Activated T-helper 1 cell treated with anti-CD3 and anti-CD28 coated beads, Interleukin-12 subunit alpha, Interleukin-12 subunit beta, Interleukin-2, Interleukin-4 antibody, amounts not matched to agents 30 ng/mL and 10 ng/mL and 1 ng/mL, durations not matched to agents 14 hours and 24 hours and 36 hours (primary cell): ENCODE data around the gene ABRACL. TPM values are rescaled to one million over a fixed set of nuclear protein-coding genes. Genes with fewer than 3 reads are reported as not detected.

ENCODE experiments used
- DNase-seq: peaks from one replicate; pipeline ENCODE4 v3.0.0; 2021; ENCODE audit warnings: low spot score
- H3K27ac Mint-ChIP-seq: one replicate; pipeline ENCODE4 v1.8.0; 2021; ENCODE audit warnings: mild to moderate bottlenecking, mixed read lengths
- H3K27me3 Mint-ChIP-seq: one replicate; pipeline ENCODE4 v1.8.0; 2022; ENCODE audit warnings: mild to moderate bottlenecking, moderate library complexity, mixed read lengths; ENCODE audit not compliant: insufficient read depth
- H3K36me3 Mint-ChIP-seq: one replicate; pipeline ENCODE4 v1.8.0; 2021; ENCODE audit warnings: low read depth, mixed read lengths
- H3K4me1 Mint-ChIP-seq: one replicate; pipeline ENCODE4 v1.8.0; 2021; ENCODE audit warnings: low read depth, mixed read lengths
- H3K4me3 Mint-ChIP-seq: one replicate; pipeline ENCODE4 v1.8.0; 2021; ENCODE audit warnings: mild to moderate bottlenecking, moderate library complexity, mixed read lengths
- H3K9me3 Mint-ChIP-seq: one replicate; pipeline ENCODE4 v1.8.0; 2021; ENCODE audit warnings: mixed read lengths
- intact Hi-C: fragments of 100-400 bp; cut with micrococcal nuclease; formaldehyde crosslinking; loops from one replicate; pipeline ENCODE4 v1.15.1; 2024
- total RNA-seq: library from RNA; stranded (reverse); gene quantifications from 2 replicates; pipeline ENCODE4 v1.2.3, GENCODE V29; 2022

ABRACL gene
- total RNA-seq, 1 donor from 2014 or later: 129 TPM

GRCh38 chr6:139073118-139073517, 44.6 kb downstream of the ABRACL start:
- intact Hi-C loops: no loop called here
- no peak overlapping the region for H3K4me3 Mint-ChIP-seq
- H3K36me3 Mint-ChIP-seq: no peaks in the 10 kb centered on the region
- H3K27me3 Mint-ChIP-seq: peaks cover 4% of the 10 kb centered on the region
- H3K27ac Mint-ChIP-seq: no peak overlapping the region
- no peaks in the 10 kb centered on the region for H3K9me3 Mint-ChIP-seq
- DNase-seq: no peak
- H3K4me1 Mint-ChIP-seq: no peaks in the 10 kb centered on the region

- no peaks in the 10 kb centered on the region for H3K9me3 Mint-ChIP-seq
- H3K4me1 Mint-ChIP-seq: no peaks in the 10 kb centered on the region
- no peak overlapping the region for H3K4me3 Mint-ChIP-seq
- DNase-seq: no peak
- H3K36me3 Mint-ChIP-seq: no peaks in the 10 kb centered on the region
- no peaks in the 10 kb centered on the region for H3K27me3 Mint-ChIP-seq
- intact Hi-C loops: no loop called here
- no peak overlapping the region for H3K27ac Mint-ChIP-seq
Measured at GRCh38 chr6:139079018-139079417, 50.5 kb downstream of the ABRACL start.

GRCh38 chr6:139080255-139080920, 51.8 kb downstream of the ABRACL start:
- H3K4me3 Mint-ChIP-seq: no peak overlapping the region
- H3K36me3 Mint-ChIP-seq: no peaks in the 10 kb centered on the region
- intact Hi-C loops: no loop called here
- H3K4me1 Mint-ChIP-seq: no peaks in the 10 kb centered on the region
- no peak for DNase-seq
- peaks cover 3% of the 10 kb centered on the region for H3K27me3 Mint-ChIP-seq
- no peaks in the 10 kb centered on the region for H3K9me3 Mint-ChIP-seq
- H3K27ac Mint-ChIP-seq: no peak overlapping the region

GRCh38 chr6:139081471-139081870, 52.9 kb downstream of the ABRACL start:
- Mint-ChIP-seq H3K4me1 (no peaks in the 10 kb centered on the region), H3K36me3 (no peaks in the 10 kb centered on the region), H3K27me3 (peaks cover 9% of the 10 kb centered on the region), H3K9me3 (no peaks in the 10 kb centered on the region), H3K4me3 (no peak overlapping the region), H3K27ac (no peak overlapping the region)
- intact Hi-C loops: no loop called here
- no peak for DNase-seq

- DNase-seq: no peak
- Mint-ChIP-seq H3K36me3 (no peaks in the 10 kb centered on the region), H3K4me3 (no peak overlapping the region), H3K27me3 (peaks cover 11% of the 10 kb centered on the region), H3K9me3 (no peaks in the 10 kb centered on the region), H3K27ac (no peak overlapping the region), H3K4me1 (no peaks in the 10 kb centered on the region)
- intact Hi-C loops: no loop called here
Measured at GRCh38 chr6:139082370-139082769, 53.8 kb downstream of the ABRACL start.

- H3K4me1 Mint-ChIP-seq: no peaks in the 10 kb centered on the region
- no peak overlapping the region for H3K27ac Mint-ChIP-seq
- peaks cover 17% of the 10 kb centered on the region for H3K9me3 Mint-ChIP-seq
Measured at GRCh38 chr6:139091826-139092225, 63.3 kb downstream of the ABRACL start.

More at GRCh38 chr6:139091826-139092225, 63.3 kb downstream of the ABRACL start:
- intact Hi-C loops: no loop called here
- Mint-ChIP-seq H3K4me3 (no peak overlapping the region), H3K27me3 (peaks cover 6% of the 10 kb centered on the region), H3K36me3 (no peaks in the 10 kb centered on the region)
- DNase-seq: no peak

Other genes starting within 250 kb of the ABRACL start
- gene ECT2L, start 232.7 kb upstream of the ABRACL start, total RNA-seq: not detected in 2 replicates
- gene REPS1, start 40.5 kb upstream of the ABRACL start, total RNA-seq: 69.6 and 74.6 TPM in 2 replicates
- 49.1 and 49.9 TPM in 2 replicates for gene HECA, start 106.3 kb downstream of the ABRACL start, total RNA-seq